GM18873 (cell line): ENCODE results near the gene LMLN.
"Not testable (repeated sequence)": the region's sequence is repeated elsewhere in the genome, so short reads cannot be mapped to it uniquely, and the experiment has no call there.

Experiments used
- ATAC-seq: cut with Tn5 transposase; IDR thresholded peaks from one replicate; pipeline ENCODE4 v1.9.1; 2021; ENCODE audit warnings: mild to moderate bottlenecking, moderate library complexity, moderate number of reproducible peaks; ENCODE audit not compliant: unreplicated experiment, low FRiP score

The LMLN gene

DNA sequence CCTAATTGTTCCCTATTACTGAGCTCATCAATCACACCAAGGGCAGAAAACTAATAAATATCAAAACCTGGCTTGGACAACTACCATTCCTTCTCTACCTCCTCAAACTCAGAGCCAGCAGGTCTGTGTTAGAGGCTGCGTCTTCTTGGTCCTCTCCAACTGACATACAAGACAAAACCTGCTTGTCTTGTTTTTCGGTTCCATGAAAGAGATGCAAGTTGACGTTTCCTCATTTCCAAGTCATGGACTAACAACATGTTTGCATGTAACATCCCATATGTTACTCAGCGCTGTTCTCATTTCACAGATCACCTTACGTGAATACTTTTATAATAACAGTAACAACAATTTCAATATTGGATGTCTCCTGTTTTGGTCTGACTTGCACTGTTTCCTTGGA, 110.9 kb downstream of the LMLN start:
- no peak for ATAC-seq

DNA sequence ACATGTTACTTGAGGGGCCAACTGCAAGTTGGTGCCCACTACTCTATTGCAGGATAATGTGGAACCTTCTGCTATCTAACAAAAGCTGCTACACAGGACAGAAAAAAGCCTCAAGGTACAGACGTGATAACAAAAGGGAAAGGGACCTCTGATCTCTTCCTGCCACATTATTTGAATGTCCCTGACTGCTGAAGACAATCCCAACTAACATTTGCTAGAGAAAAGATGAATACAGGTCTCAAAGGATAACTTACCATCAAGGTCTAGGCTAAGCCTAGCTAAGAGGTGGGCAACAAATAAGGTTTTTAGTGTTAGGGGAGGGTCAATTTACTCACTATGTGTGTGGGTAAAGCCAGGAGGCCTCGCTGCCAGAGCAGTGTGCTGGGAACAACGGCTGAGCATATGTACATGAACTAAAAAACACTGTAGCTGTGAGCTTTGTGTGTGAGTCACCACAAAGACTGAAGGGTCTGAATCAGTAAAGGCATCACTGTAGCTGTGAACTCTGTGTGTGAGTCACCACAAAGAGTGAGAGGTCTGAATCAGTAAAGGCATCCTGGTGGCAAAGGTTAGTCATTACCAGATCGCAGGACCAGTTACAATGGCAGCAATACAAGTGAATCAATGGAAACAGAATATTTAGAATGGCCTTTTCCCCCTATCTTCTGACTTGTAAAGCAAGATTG, 111.7 kb downstream of the LMLN start:
- ATAC-seq: peak; percentile 53

DNA sequence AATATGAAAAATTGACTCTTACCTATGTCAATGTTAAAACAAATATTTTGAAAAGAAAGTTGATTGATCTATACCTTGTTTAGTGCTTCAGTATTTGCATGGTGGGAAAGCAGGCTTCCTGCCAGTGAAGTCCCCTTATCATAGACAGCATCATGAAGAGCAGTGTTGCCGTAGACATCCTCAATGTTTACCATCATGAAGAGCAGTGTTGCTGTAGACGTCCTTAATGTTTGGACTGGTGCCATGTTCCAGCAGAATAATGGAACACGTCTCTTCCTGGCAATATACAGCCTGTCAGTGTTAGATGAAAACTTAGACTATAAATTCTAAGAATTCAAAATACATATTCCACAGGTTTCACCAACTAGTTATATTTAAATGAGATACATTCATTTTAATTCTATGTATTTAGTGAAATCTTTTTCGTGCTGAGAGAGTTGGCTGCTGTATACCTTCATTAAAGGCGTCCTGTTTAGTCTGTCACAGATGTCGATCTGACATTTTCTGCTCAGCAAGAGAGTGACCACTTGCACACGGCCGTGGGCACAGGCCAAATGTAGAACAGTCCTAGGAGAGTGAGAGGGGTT, 116.8 kb downstream of the LMLN start:
- no peak for ATAC-seq

DNA sequence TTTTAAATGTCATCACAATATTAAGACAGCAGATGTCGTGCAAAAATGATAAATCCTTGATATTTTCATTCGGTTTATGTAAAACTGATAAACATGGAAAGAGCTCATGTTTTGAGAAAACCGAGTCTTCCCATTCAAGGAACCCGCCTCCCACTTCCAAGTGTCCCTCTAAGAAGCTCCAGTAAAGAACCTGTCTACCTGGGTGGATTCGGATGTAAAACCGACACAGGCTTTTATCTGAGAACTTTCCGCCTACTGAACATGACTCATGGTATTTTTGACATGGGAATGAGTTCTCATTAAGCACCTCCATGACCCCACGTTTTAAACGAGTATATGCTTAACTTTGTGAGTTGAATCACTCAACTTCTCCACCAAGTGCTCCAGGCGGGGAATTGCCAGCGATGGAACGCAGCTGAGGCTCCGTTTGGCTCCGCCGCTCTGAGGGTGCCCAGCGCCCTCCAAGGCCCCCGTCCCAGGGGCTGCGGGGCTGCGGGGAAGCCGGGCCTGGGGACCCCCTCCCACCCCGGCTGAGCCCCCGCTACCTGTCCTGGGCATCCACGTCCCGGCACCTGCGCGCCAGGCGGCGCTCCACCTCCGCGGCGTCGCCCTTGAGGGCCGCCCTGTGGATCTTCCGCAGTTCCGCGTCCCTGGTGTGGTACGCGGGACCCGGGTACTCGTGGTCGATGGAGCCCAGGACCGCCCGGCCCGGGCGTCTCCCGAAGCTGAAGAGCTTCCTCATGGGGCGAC, 119.9 kb downstream of the LMLN start:
- ATAC-seq: no peak

DNA sequence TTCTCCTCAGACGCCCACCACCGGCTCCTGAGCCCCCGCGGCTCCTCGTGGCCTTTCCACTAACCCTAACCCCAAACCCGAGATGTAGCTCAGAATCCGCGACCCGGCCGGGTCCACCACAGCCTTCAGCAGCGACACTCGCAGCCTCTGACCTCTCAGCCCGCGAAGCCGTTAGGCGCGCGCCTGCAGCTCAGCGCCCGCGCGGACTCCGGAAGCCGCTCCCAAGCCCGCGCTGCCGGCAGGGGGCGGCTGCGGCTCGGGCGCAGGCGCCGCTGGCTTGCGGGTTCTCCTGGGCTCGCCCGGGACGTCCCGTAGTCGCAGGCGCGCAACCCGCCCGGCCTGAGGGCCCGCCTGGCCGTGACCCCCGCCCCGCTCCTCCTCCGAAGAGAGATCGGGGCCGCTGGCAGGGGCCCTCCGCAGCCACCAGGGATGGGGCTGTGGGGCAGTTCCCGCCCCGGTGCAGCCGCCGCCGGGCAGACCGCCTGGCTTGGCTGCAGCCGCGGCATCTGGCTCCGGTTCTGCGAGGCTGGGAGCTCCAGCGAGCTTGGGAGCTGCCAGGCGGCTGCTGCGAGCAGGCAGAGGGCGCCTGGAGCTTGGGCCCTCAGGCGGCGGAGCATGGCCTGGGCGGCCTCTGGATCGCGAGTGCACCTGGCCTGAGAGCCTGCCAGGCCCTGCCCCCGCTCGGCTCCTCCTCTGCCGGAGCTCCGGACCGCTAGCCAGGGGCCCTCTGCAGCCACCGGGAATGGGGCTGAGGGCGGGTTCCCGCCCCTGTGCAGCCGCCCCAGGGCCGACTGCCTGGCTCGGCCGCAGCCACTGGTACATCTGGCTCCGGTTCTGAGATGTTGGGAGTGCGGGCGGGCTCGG, 120.7 kb downstream of the LMLN start:
- no peak for ATAC-seq

DNA sequence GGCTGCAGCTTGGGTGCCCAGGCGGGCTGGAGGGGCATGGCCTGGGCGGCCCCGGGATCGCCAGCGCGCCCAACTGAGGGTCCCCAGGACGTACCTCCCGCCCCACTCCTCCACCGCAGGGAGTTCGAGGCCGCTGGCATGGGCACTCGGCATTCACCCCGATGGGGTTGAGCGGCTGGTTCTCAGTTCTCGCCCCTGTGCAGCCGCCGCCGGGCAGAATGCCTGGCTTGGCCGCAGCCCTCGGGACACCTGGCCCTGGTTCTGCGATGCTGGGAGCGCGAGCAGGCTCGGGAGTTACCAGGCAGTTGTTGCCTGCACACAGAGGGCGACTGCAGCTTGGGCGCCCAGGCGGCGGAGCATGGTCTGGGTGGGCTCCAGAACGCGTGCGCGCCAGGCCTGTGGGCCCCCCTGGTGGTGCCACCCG, 121.4 kb downstream of the LMLN start:
- no peak for ATAC-seq

DNA sequence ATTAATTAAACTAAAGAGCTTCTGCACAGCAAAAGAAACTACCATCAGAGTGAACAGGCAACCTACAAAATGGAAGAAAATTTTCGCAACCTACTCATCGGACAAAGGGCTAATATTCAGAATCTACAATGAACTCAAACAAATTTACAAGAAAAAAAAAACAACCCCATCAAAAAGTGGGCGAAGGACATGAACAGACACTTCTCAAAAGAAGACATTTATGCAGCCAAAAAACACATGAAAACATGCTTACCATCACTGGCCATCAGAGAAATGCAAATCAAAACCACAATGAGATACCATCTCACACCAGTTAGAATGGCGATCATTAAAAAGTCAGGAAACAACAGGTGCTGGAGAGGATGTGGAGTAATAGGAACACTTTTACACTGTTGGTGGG, 122.2 kb downstream of the LMLN start:
- ATAC-seq: not testable (repeated sequence)

DNA sequence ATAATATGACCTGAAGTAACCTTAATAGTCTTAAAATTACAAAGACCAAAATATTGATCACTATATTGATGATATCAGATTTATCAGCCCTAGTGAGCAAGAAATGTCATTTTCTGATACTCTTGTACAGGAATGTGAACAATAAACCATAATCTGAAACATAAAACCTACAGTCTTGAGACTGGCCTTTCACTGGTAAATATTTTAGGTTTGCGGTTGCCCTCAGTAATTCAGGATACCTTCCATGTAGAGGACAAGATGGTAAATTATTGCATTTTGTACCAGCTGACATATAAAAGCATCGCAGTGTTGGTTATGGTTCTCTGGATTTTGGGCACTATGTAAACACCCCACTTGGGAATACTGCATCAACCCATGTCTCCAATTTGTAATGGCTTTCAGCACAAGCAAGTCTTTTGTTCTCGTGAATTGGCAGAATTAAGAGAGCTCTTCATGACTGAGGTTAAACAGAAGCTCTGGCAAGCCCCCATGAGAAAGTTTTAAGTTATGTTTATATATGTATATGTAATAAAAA, 128.5 kb downstream of the LMLN start:
- ATAC-seq: no peak

DNA sequence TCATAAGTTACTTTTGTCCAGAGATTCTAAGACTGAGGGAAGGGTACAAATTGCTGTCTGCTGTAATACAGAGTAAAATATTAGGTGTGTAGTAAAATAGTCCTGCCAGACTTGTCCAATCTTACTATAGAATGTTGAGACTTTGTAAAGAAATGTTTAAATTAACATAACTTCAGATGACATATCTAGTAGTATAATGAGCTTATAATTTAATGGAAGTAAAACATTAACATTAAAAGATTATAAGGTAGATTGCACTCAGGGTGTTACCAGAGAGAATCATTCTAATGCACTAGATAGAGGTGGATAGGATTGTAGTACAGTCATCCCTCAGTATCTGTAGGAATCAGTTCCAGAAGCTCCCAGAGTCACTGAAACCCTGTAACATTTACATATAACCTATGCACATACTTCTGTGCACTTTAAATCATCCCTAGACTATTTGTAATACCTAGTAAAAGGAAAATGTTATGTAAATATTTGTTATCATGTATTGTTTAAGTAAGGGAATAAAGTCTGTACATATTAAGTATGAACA, 130.8 kb downstream of the LMLN start:
- no peak for ATAC-seq

DNA sequence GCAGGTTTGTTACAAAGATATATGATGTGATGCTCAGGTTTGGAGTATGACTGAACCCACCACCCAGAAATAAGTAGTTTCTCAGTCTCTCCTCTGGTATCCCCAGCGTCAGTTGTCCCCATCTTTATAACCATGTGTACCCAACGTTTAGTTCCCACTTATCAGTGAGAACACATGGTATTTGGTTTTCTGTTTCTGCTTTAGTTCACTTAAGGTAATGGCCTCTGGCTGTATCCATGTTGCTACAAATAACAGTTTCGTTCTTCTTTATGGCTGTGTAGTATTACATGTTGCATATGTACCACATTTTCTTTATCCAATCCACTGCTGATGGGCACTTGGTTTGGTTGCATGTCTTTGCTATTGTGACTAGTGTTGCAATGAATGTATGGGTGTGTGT, 132.3 kb downstream of the LMLN start:
- ATAC-seq: no peak

DNA sequence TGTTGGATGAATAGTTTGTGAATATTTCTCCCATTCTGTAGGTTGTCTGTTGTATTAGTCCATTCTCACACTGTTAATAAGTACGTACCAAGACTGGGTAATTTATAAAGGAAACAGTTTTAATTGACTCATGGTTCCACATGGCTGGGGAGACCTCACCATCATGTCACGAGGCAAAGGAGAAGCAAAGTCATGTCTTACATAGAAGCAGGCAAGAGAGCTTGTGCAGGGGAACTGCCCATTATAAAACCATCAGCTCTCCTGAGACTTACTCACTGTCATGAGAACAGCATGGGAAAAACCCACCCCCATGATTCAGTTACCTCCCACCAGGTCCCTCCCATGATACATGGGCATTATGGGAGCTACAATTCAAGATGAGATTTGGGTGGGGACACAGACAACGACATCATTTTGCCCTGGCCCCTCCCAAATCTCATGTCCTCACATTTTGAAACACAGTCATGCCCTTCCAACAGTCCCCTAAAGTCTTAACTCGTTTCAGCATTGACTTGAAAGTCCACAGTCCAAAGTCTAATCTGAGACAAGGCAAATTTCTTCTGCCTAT, 133.2 kb downstream of the LMLN start:
- ATAC-seq: no peak
